ENCODE data around the gene HERC4.
"Not testable (repeated sequence)": the region's sequence is repeated elsewhere in the genome, so short reads cannot be mapped to it uniquely, and the experiment has no call there.

HERC4 gene

GRCh38 chr10:68090586-68090985 is 15.5 kb upstream of the HERC4 start:
- DNase-seq = no peak

- no peak for DNase-seq
Observed at GRCh38 chr10:68088740-68089139, 13.7 kb upstream of the HERC4 start.

GRCh38 chr10:68087685-68088401 is 12.8 kb upstream of the HERC4 start:
- no peak for DNase-seq

GRCh38 chr10:68086910-68087684 is 12.0 kb upstream of the HERC4 start:
- DNase-seq = no peak

GRCh38 chr10:68086011-68086410 is 10.9 kb upstream of the HERC4 start:
- DNase-seq = no peak

GRCh38 chr10:68084469-68084868 is 9.4 kb upstream of the HERC4 start:
- DNase-seq = no peak

- DNase-seq = no peak
Observed at GRCh38 chr10:68083953-68084352, 8.9 kb upstream of the HERC4 start.

GRCh38 chr10:68082872-68083271 is 7.8 kb upstream of the HERC4 start:
- DNase-seq = no peak

- DNase-seq = no peak
Observed at GRCh38 chr10:68081916-68082315, 6.8 kb upstream of the HERC4 start.

GRCh38 chr10:68080853-68081431 is 5.9 kb upstream of the HERC4 start:
- no peak for DNase-seq

GRCh38 chr10:68079434-68079833 is 4.4 kb upstream of the HERC4 start:
- DNase-seq = no peak

GRCh38 chr10:68077026-68077425 is 1.9 kb upstream of the HERC4 start:
- DNase-seq = no peak

- DNase-seq = not testable (repeated sequence)
Observed at GRCh38 chr10:68076081-68076480, 998 bp upstream of the HERC4 start.

GRCh38 chr10:68075550-68076004 is 494 bp upstream of the HERC4 start:
- no peak for DNase-seq

GRCh38 chr10:68074031-68074774 is 880 bp downstream of the HERC4 start:
- DNase-seq = no peak

GRCh38 chr10:68073631-68074030 is 1.5 kb downstream of the HERC4 start:
- no peak for DNase-seq

GRCh38 chr10:68067508-68067907 is 7.6 kb downstream of the HERC4 start:
- no peak for DNase-seq

GRCh38 chr10:68067029-68067428 is 8.1 kb downstream of the HERC4 start:
- no peak for DNase-seq

- DNase-seq = no peak
Observed at GRCh38 chr10:68053553-68053952, 21.5 kb downstream of the HERC4 start.

GRCh38 chr10:68052463-68052862 is 22.6 kb downstream of the HERC4 start:
- no peak for DNase-seq

- no peak for DNase-seq
Observed at GRCh38 chr10:68049289-68050078, 25.6 kb downstream of the HERC4 start.

GRCh38 chr10:68047554-68048327 is 27.3 kb downstream of the HERC4 start:
- DNase-seq = no peak

All from stimulated activated CD4-positive, alpha-beta T cell treated with anti-CD3 and anti-CD28 coated beads, Interleukin-4, amount 100 ng/mL, for 1 hour (primary cell).